ENCODE results near the gene MTMR1. TPM values are rescaled to one million over a fixed set of nuclear protein-coding genes. Genes with fewer than 3 reads are reported as not detected.
A peak's percentile ranks its signal among the peaks of the same experiment; 100 is the strongest.

Gene MTMR1
- total RNA-seq, 2 donors from 2014 or later: 32.1 to 37.1 TPM

GRCh38 chrX:150703695-150703974 lies 10.4 kb downstream of the MTMR1 start:
- peak overlapping the region; percentile 28 to 74 for H3K27ac Mint-ChIP-seq
- ATAC-seq (no peak), DNase-seq (ENCODE audit: low spot score) (no peak)
- peaks cover 15 to 21% of the 10 kb centered on the region in 2 donors for H3K4me1 Mint-ChIP-seq (ENCODE audit: low read depth in 2 of 2)
- no peak overlapping the region for H3K4me3 Mint-ChIP-seq
- H3K36me3 Mint-ChIP-seq: peaks cover 15% of the 10 kb centered on the region
- no peaks in the 10 kb centered on the region for H3K9me3 Mint-ChIP-seq
- peaks cover 0 to 2% of the 10 kb centered on the region in 2 donors for H3K27me3 Mint-ChIP-seq

- Mint-ChIP-seq H3K36me3 (peaks cover 15% of the 10 kb centered on the region), H3K27me3 (peaks cover 0 to 2% of the 10 kb centered on the region in 2 donors), H3K4me3 (no peak overlapping the region), H3K27ac (peak overlapping the region; percentile 8 to 74), H3K9me3 (no peaks in the 10 kb centered on the region), H3K4me1 (ENCODE audit: low read depth in 2 of 2) (peaks cover 15 to 21% of the 10 kb centered on the region in 2 donors)
- no peak for DNase-seq (ENCODE audit: low spot score)
- peak in 1 of 2 donors; percentile 61 for ATAC-seq
These were observed 10.9 kb downstream of the MTMR1 start for GRCh38 chrX:150704030-150704613.

- no peak overlapping the region for H3K27ac Mint-ChIP-seq
- H3K9me3 Mint-ChIP-seq: no peaks in the 10 kb centered on the region
- no peaks in the 10 kb centered on the region for H3K36me3 Mint-ChIP-seq
- no peak overlapping the region for H3K4me3 Mint-ChIP-seq
- H3K4me1 Mint-ChIP-seq (ENCODE audit: low read depth in 2 of 2): peaks cover 11 to 12% of the 10 kb centered on the region in 2 donors
- DNase-seq (ENCODE audit: low spot score): no peak
- no peak for ATAC-seq
- H3K27me3 Mint-ChIP-seq: peaks cover 0 to 3% of the 10 kb centered on the region in 2 donors
These were observed 19.4 kb downstream of the MTMR1 start for GRCh38 chrX:150712619-150713018.

- no peaks in the 10 kb centered on the region for H3K9me3 Mint-ChIP-seq
- no peaks in the 10 kb centered on the region for H3K36me3 Mint-ChIP-seq
- no peak for ATAC-seq
- no peak overlapping the region for H3K27ac Mint-ChIP-seq
- H3K27me3 Mint-ChIP-seq: no peaks in the 10 kb centered on the region
- DNase-seq (ENCODE audit: low spot score): no peak
- H3K4me1 Mint-ChIP-seq (ENCODE audit: low read depth in 2 of 2): peaks cover 9 to 11% of the 10 kb centered on the region in 2 donors
- no peak overlapping the region for H3K4me3 Mint-ChIP-seq
These were observed 22.0 kb downstream of the MTMR1 start for GRCh38 chrX:150715184-150715583.

- Mint-ChIP-seq H3K4me3 (no peak overlapping the region), H3K27ac (no peak overlapping the region), H3K27me3 (no peaks in the 10 kb centered on the region), H3K4me1 (ENCODE audit: low read depth in 2 of 2) (peaks cover 9% of the 10 kb centered on the region in 2 donors), H3K9me3 (no peaks in the 10 kb centered on the region), H3K36me3 (no peaks in the 10 kb centered on the region)
- DNase-seq (ENCODE audit: low spot score): no peak
- no peak for ATAC-seq
These were observed 26.4 kb downstream of the MTMR1 start for GRCh38 chrX:150719621-150720020.

- Mint-ChIP-seq H3K4me3 (no peak overlapping the region), H3K36me3 (peaks cover 14% of the 10 kb centered on the region), H3K9me3 (no peaks in the 10 kb centered on the region), H3K27me3 (peaks cover 0 to 11% of the 10 kb centered on the region in 2 donors), H3K4me1 (ENCODE audit: low read depth in 2 of 2) (peaks cover 0 to 3% of the 10 kb centered on the region in 2 donors), H3K27ac (no peak overlapping the region)
- DNase-seq (ENCODE audit: low spot score) (no peak), ATAC-seq (no peak)
These were observed 36.8 kb downstream of the MTMR1 start for GRCh38 chrX:150729956-150730355.

GRCh38 chrX:150730719-150731118 lies 37.5 kb downstream of the MTMR1 start:
- Mint-ChIP-seq H3K4me1 (ENCODE audit: low read depth in 2 of 2) (peaks cover 3 to 6% of the 10 kb centered on the region in 2 donors), H3K27me3 (peaks cover 0 to 10% of the 10 kb centered on the region in 2 donors), H3K36me3 (peaks cover 14% of the 10 kb centered on the region), H3K4me3 (no peak overlapping the region), H3K9me3 (no peaks in the 10 kb centered on the region), H3K27ac (no peak overlapping the region)
- DNase-seq (ENCODE audit: low spot score) (no peak), ATAC-seq (no peak)

- DNase-seq (ENCODE audit: low spot score): no peak
- no peaks in the 10 kb centered on the region for H3K9me3 Mint-ChIP-seq
- no peak overlapping the region for H3K4me3 Mint-ChIP-seq
- peaks cover 8 to 15% of the 10 kb centered on the region in 2 donors for H3K4me1 Mint-ChIP-seq (ENCODE audit: low read depth in 2 of 2)
- peaks cover 14% of the 10 kb centered on the region for H3K36me3 Mint-ChIP-seq
- no peak overlapping the region for H3K27ac Mint-ChIP-seq
- H3K27me3 Mint-ChIP-seq: peaks cover 0 to 8% of the 10 kb centered on the region in 2 donors
- no peak for ATAC-seq
These were observed 38.6 kb downstream of the MTMR1 start for GRCh38 chrX:150731795-150732194.

GRCh38 chrX:150736475-150736874 lies 43.3 kb downstream of the MTMR1 start:
- peaks cover 27% of the 10 kb centered on the region for H3K36me3 Mint-ChIP-seq
- DNase-seq (ENCODE audit: low spot score) (no peak), ATAC-seq (no peak)
- peak overlapping the region; percentile 57 to 66 for H3K27ac Mint-ChIP-seq
- peaks cover 8 to 20% of the 10 kb centered on the region in 2 donors for H3K4me1 Mint-ChIP-seq (ENCODE audit: low read depth in 2 of 2)
- H3K4me3 Mint-ChIP-seq: peak overlapping the region; percentile 63
- no peaks in the 10 kb centered on the region for H3K9me3 Mint-ChIP-seq
- H3K27me3 Mint-ChIP-seq: peaks cover 0 to 4% of the 10 kb centered on the region in 2 donors

GRCh38 chrX:150752124-150752523 lies 58.9 kb downstream of the MTMR1 start:
- H3K27me3 Mint-ChIP-seq: no peaks in the 10 kb centered on the region
- no peak for ATAC-seq
- peaks cover 0 to 6% of the 10 kb centered on the region in 2 donors for H3K4me1 Mint-ChIP-seq (ENCODE audit: low read depth in 2 of 2)
- no peak for DNase-seq (ENCODE audit: low spot score)
- no peak overlapping the region for H3K4me3 Mint-ChIP-seq
- H3K36me3 Mint-ChIP-seq: peaks cover 5% of the 10 kb centered on the region
- no peaks in the 10 kb centered on the region for H3K9me3 Mint-ChIP-seq
- no peak overlapping the region for H3K27ac Mint-ChIP-seq

- no peak for DNase-seq (ENCODE audit: low spot score)
- Mint-ChIP-seq H3K4me1 (ENCODE audit: low read depth in 2 of 2) (peaks cover 0 to 6% of the 10 kb centered on the region in 2 donors), H3K9me3 (no peaks in the 10 kb centered on the region), H3K27me3 (no peaks in the 10 kb centered on the region), H3K4me3 (no peak overlapping the region), H3K27ac (no peak overlapping the region), H3K36me3 (peaks cover 5% of the 10 kb centered on the region)
- no peak for ATAC-seq
These were observed 60.2 kb downstream of the MTMR1 start for GRCh38 chrX:150753357-150753756.

GRCh38 chrX:150753968-150754367 lies 60.8 kb downstream of the MTMR1 start:
- H3K27ac Mint-ChIP-seq: no peak overlapping the region

GRCh38 chrX:150757371-150757770 lies 64.2 kb downstream of the MTMR1 start:
- no peaks in the 10 kb centered on the region for H3K9me3 Mint-ChIP-seq
- no peaks in the 10 kb centered on the region for H3K27me3 Mint-ChIP-seq
- no peak overlapping the region for H3K4me3 Mint-ChIP-seq
- DNase-seq (ENCODE audit: low spot score) (no peak), ATAC-seq (no peak)
- peaks cover 0 to 6% of the 10 kb centered on the region in 2 donors for H3K4me1 Mint-ChIP-seq (ENCODE audit: low read depth in 2 of 2)
- peaks cover 9% of the 10 kb centered on the region for H3K36me3 Mint-ChIP-seq
- no peak overlapping the region for H3K27ac Mint-ChIP-seq

More at GRCh38 chrX:150753968-150754367, 60.8 kb downstream of the MTMR1 start:
- H3K27me3 Mint-ChIP-seq: no peaks in the 10 kb centered on the region
- H3K4me1 Mint-ChIP-seq (ENCODE audit: low read depth in 2 of 2): peaks cover 0 to 6% of the 10 kb centered on the region in 2 donors
- H3K4me3 Mint-ChIP-seq: no peak overlapping the region
- DNase-seq (ENCODE audit: low spot score) (no peak), ATAC-seq (no peak)
- no peaks in the 10 kb centered on the region for H3K9me3 Mint-ChIP-seq
- H3K36me3 Mint-ChIP-seq: peaks cover 7% of the 10 kb centered on the region

GRCh38 chrX:150759568-150760416 lies 66.6 kb downstream of the MTMR1 start:
- no peak for DNase-seq (ENCODE audit: low spot score)
- Mint-ChIP-seq H3K4me1 (ENCODE audit: low read depth in 2 of 2) (peaks cover 0 to 6% of the 10 kb centered on the region in 2 donors), H3K4me3 (no peak overlapping the region), H3K36me3 (peaks cover 4% of the 10 kb centered on the region), H3K27ac (no peak overlapping the region), H3K27me3 (no peaks in the 10 kb centered on the region), H3K9me3 (no peaks in the 10 kb centered on the region)
- ATAC-seq: no peak
